Activated T-cell treated with anti-CD3 and anti-CD28 coated beads, Interleukin-2, amount 50 U/mL, for 48 hours (primary cell): Measurements from ENCODE around the gene GID4.
"Not testable (repeated sequence)": the region's sequence is repeated elsewhere in the genome, so short reads cannot be mapped to it uniquely, and the experiment has no call there.

Experiments used
- DNase-seq, 2 experiments: peaks; one replicate each; pipeline ENCODE4 v3.0.0-alpha.2; 2020

GID4 gene

DNA sequence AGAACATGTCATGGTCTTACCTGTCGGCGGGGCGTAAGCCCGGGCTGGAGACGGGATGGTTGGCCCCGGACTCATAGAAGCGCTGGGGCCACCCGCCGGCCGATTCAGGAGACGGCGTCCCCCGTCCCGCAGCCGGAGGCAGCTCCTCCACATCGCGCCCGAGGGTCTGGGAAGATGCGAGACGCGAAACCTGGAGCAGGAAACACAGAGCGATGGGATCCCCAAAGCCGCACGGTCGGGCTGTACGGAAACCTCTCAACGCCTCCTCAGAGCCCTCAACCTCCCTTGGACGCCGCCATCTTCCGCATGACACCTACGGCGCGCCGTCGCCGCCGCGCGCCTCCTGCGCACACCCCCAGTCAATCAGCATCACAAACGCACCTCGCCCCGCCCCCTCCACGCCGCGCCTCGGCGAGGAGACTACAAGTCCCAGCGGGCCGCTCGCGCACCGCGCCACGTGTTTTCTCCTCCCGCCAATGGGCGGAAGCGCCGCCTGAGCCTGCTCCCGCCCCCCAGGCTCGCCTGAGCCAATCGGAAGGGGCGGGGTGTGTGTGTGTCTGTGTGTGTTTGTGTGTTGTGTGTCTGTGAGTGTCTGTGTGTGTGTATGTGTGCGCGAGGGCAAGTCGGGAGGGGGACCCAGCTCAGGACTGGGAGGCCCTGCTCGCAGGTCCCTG, at the start of gene GID4, which contains the start of gene ATPAF2:
GID4 (plus strand) TSS at position 548 of the 674 bp plus-strand sequence; CDS start at position 605, 57 bp downstream.
ATPAF2 (minus strand) TSS at position 308 of the 674 bp plus-strand sequence; CDS start at position 153, 155 bp downstream.
- peak; percentile 100 for DNase-seq

- no peak for DNase-seq
Observed at GRCh38 chr17:17989618-17990017, 49.6 kb upstream of the GID4 start.

DNA sequence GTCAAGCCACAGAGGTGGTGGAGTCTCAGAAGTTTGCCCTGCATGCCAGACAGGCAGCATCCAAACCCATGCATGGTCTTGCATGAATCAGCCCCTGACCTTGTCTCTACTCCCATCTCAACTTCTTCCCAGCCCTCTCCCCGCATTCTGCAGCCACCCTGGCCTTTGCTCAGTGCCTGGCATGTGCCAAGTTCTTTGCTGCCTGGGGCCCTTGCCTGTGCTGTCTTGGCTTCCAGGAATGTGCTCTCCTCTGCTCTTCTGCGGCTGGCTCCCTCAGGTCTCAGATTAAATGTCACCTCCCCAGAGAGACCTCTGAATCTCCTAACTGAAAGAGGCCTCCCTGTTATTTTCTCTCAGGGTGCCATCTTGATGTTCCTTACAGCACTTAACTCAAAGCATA, 48.9 kb upstream of the GID4 start:
- no peak for DNase-seq

DNA sequence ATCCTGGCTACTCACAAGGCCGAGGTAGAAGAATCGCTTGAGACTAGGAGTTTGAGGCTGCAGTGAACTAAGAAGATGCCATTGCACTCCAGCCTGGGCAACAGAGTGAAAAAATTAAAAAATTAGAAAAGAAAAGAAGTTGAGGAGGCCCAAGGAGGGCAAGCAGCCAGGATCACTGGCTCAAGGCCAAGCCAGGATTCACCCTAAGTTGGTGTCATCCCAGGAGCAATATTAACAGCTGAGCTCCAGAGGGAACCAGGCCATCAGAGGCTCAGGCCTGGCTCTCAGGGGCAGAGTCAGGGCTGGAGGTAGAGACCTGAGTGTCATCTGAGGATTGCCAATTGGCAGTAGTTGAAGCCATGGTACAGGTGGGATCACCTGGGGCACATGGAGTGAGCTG, 45.8 kb upstream of the GID4 start:
- DNase-seq: no peak

DNA sequence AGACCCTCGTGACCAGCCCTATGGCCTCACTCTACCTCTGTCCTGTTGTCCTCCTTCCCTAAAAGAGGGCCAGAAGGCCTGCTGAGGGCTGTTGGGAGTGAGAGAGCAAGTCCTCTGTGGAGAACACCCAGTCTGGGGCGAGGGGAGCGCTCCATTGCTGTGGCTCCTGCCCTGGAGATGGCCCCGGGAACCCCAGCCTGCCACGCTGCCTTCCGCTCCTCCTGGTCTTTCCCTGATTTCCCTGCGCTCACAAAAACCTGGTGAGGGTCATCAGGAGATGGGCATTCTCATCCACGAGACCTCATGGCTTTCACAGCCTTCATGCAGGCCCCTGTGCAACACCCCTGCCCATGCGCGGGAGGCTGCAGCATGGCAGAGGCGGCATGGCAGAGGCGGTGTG, 45.4 kb upstream of the GID4 start:
- DNase-seq: no peak

GRCh38 chr17:17994271-17995069, 44.7 kb upstream of the GID4 start:
- peak; percentile 30 to 49 for DNase-seq

GRCh38 chr17:17995887-17996286, 43.3 kb upstream of the GID4 start:
- not testable (repeated sequence) for DNase-seq

GRCh38 chr17:17998934-17999333, 40.3 kb upstream of the GID4 start:
- no peak for DNase-seq

- DNase-seq: no peak
Observed at GRCh38 chr17:17999364-18000029, 39.7 kb upstream of the GID4 start.

- no peak for DNase-seq
Observed at GRCh38 chr17:18000030-18000408, 39.2 kb upstream of the GID4 start.

GRCh38 chr17:18002171-18002570, 37.0 kb upstream of the GID4 start:
- no peak for DNase-seq

DNA sequence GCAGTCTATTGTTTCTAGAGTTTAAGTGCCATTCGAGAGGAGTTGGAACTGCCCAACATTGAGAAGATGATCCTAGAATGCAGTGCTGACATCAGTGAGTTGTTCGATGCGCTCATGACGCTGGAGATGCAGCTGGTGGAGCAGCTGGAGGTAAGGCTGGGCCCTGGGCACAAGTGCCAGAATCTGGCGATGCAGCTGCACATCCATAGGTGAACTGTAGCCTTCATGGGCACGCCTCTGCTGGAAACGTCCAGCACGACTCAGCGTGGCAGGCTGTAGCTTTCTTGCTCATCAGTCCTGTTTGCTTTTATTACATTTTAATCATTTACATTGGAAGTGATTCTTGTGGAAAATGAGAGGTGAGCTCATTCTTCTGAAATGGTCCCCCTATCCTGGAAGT, 34.9 kb upstream of the GID4 start:
- DNase-seq: no peak

DNA sequence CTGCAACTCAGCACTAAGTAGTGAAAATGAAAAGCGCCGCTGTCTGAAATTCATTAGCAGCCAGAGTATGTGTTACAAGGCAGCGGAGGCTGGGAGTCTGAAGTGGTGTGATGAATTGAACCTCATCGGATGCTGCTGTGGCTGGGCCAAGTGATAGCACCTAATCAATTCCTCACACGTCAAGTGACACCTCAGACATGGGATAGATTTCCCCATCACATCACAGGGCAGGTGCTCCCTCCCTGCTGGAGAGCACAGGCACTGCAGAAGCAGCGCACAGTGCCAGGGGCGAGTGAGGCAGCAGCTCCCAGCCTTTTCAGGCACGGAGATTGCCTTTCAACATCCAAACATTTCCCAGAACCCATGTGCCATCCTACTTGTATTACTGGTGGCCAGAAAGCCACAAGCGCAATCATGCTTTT, 34.3 kb upstream of the GID4 start:
- no peak for DNase-seq

DNA sequence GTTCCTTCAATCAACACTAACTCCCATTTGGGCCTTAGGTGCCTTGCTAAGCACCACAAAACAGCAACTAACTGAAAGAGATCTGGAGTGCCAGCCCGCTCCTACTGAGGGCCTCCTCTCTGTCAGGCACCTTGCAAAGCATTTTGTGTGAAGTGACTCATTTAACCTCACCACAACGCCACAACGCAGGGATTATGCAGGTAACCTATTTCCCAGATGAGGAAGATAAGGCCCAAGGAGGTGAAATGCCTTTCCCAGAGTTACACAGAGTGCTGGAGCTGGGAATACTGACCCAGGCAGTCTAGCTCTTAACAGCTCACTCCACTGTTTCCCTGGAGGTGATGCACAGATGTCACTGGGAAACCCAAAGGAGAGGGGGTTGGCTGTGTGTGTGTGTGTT, 33.7 kb upstream of the GID4 start:
- no peak for DNase-seq

DNA sequence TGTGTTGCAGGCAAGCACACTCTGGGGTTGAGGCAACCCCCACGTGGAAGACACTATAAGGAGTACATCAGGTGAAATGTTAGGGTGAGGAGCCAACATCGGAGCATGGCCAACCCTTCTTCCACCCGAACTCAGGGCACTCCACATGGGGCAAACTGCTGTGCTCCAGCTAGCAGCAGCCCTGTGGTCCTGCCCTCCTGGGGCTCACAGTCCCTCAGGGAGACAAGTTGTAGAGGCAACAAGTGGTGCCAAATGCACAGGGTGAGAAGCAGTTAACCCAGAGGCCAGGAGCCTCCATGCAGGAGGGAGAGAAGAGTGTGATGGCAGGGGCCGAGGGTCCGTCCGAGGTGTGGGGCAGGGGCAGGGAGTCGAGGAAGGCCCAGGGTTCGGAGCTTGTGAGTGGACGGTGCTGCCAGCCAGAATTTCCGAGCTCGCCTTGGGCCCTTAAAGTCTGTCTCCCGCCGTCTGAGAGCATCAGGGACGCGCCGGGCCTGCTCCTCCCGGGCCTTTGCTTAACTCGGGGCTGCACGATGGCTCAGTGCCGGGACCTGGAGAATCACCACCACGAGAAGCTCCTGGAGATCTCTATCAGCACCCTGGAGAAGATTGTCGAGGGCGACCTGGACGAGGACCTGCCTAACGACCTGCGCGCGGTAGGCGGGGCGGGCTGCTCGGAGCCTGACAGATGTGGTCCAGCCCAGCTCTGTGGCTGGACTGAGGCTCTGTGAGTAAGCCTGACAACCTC, 32.5 kb upstream of the GID4 start:
- DNase-seq: no peak

- no peak for DNase-seq
Observed at GRCh38 chr17:18008496-18009268, 30.5 kb upstream of the GID4 start.

DNA sequence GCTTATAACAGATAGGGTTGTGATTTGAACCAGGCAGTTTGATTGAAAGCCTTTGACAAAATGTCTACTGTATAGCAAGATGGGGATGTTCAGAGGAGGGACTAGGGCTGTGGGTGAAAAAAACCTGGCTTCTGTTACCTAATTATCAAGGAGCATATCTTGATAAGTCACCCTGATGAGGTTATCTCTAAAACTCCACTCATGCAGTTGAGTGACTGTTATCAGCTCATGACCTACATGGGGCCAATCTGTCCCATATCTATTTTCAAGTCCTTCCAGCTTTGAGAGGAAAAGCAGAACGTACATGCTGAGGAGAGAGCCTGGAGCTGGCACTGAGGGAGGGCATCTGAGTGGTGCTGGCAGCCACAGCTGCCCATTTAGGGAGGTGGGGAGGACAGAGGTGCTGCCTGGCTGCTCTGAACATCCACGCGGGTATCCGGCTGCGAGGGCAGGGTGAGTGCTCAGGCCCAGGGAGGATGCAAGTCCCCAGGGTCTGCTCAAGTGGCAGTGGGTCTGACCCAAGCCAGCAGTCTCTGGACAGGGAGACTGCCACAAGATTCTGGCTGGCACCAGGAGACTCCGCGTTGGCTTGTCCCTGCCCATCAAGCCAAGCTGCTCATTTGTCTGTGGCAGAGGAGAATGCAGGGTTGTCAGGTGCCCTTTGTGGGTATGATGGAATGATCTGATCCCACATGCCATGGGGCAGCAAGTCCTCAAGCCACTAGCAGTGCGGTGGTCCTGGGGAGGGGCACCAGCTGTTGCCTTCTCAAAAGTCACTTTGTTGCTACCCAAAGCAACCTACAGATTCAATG, 29.4 kb upstream of the GID4 start:
- DNase-seq: no peak

GRCh38 chr17:18011286-18011685, 27.9 kb upstream of the GID4 start:
- DNase-seq: no peak

DNA sequence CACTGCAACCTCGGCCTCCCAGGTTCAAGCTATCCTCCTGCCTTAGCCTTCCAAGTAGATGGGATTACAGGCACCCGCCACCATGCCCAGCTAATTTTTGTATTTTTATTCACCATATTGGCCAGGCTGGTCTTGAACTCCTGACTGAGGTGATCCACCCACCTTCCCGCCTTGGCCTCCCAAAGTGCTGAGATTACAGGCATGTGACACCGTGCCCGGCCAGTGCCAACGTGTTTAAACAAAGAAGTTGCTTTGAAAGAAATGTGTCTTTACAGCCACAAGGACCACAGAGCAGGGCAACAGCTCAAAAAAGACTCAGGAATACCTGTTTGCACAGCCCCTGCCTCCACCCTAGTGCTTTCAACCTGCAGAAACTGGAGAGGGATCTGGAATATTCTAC, 25.2 kb upstream of the GID4 start:
- DNase-seq: no peak

DNA sequence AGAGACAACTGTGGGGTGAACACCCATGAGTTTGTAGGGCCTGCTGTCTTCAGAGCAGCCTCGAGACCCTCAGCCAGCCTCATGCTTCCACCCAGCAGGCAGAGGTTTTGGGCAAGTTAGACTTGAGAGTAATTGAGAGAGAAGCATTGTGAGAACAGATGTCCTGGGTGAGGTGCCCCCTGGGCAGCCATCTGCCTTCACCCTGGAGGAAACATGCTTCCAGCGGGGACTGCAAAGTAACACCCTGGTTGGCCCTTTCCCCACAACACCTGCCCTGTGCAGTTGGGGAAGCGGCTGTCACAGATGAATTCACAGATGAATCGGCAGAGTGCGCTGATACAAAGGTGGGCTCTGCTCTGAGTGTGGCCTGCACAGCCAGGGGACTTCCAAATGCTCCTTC, 23.6 kb upstream of the GID4 start:
- DNase-seq: no peak

- DNase-seq: no peak
Observed at GRCh38 chr17:18016426-18016825, 22.8 kb upstream of the GID4 start.
